ENCODE results near the gene AMN. TPM values are rescaled to one million over a fixed set of nuclear protein-coding genes. Genes with fewer than 3 reads are reported as not detected.

AMN gene
- polyA plus RNA-seq, 3 donors, result 0.09 TPM; not detected in 2

GRCh38 chr14:102969060-102969791, 46.8 kb downstream of the AMN start:
- H2AFZ ChIP-seq (ENCODE audit: insufficient read depth, low read depth, low read length, poor library complexity, severe bottlenecking), result no peak overlapping the region
- H3K4me2 ChIP-seq (replicated peaks; ENCODE audit: extremely low read depth, low read length, poor library complexity, severe bottlenecking), result no peak overlapping the region
- peaks cover 0 to 6% (median 3%) of the 10 kb centered on the region in 3 donors for H3K27me3 Mint-ChIP-seq (ENCODE audit: low read depth in 3 of 3)
- peaks cover 32 to 88% of the 10 kb centered on the region in 2 donors for H3K36me3 ChIP-seq (replicated peaks in 1 of 2; ENCODE audit: control insufficient read depth in 1 of 2, insufficient read depth in 2 of 2, low read length in 2 of 2)
- intact Hi-C loops (cut with micrococcal nuclease), result no loop called here
- H3K9ac ChIP-seq (ENCODE audit: insufficient read depth, low read length, poor library complexity, severe bottlenecking), result no peak overlapping the region
- no peaks in the 10 kb centered on the region for H3K27me3 ChIP-seq (ENCODE audit: control insufficient read depth in 2 of 2, insufficient read depth in 2 of 2, low read length in 2 of 2)
- no peak for TF ChIP-seq CTCF (IDR thresholded peaks at IDR 0.05)
- no peak overlapping the region for H3K4me3 Mint-ChIP-seq
- H3K4me1 ChIP-seq (ENCODE audit: control insufficient read depth in 1 of 2, insufficient read depth in 2 of 2, low read length in 2 of 2), result peaks cover 4 to 6% of the 10 kb centered on the region in 2 donors
- H4K20me1 ChIP-seq (ENCODE audit: insufficient read depth, low read length), result no peaks in the 10 kb centered on the region
- no peak overlapping the region for H3K27ac ChIP-seq (ENCODE audit: low read depth in 1 of 2, low read length in 2 of 2)
- no peak for DNase-seq
- no peak overlapping the region for H3K4me3 ChIP-seq (replicated peaks in 1 of 3; ENCODE audit: low read depth in 2 of 3, low read length in 3 of 3)
- H3K9me3 Mint-ChIP-seq, result peaks cover 0 to 3% (median 0%) of the 10 kb centered on the region in 7 donors
- WGBS (ENCODE audit: insufficient coverage), result 94% methylated on average over 20 of the region's 26 CpGs
- H3K36me3 Mint-ChIP-seq, result peaks cover 66 to 82% of the 10 kb centered on the region in 2 donors
- no peaks in the 10 kb centered on the region for H3K9me3 ChIP-seq (replicated peaks in 1 of 2; ENCODE audit: control insufficient read depth in 1 of 2, insufficient read depth in 1 of 2, low read length in 2 of 2)
- H3K27ac Mint-ChIP-seq, result peak overlapping the region in 1 of 7 donors; percentile 46
- no peaks in the 10 kb centered on the region for H3K79me2 ChIP-seq (ENCODE audit: insufficient read depth, low read length)
- peaks cover 15% of the 10 kb centered on the region for H3K4me1 Mint-ChIP-seq

GRCh38 chr14:102969901-102970300, 47.4 kb downstream of the AMN start:
- Histone ChIP-seq H3K4me2 (replicated peaks; ENCODE audit: extremely low read depth, low read length, poor library complexity, severe bottlenecking) (no peak overlapping the region), H3K9ac (ENCODE audit: insufficient read depth, low read length, poor library complexity, severe bottlenecking) (no peak overlapping the region), H3K4me3 (replicated peaks in 1 of 3; ENCODE audit: low read depth in 2 of 3, low read length in 3 of 3) (no peak overlapping the region), H3K79me2 (ENCODE audit: insufficient read depth, low read length) (no peaks in the 10 kb centered on the region), H3K27ac (ENCODE audit: low read depth in 1 of 2, low read length in 2 of 2) (no peak overlapping the region), H2AFZ (ENCODE audit: insufficient read depth, low read depth, low read length, poor library complexity, severe bottlenecking) (no peak overlapping the region), H3K36me3 (replicated peaks in 1 of 2; ENCODE audit: control insufficient read depth in 1 of 2, insufficient read depth in 2 of 2, low read length in 2 of 2) (peaks cover 30 to 81% of the 10 kb centered on the region in 2 donors), H3K9me3 (replicated peaks in 1 of 2; ENCODE audit: control insufficient read depth in 1 of 2, insufficient read depth in 1 of 2, low read length in 2 of 2) (no peaks in the 10 kb centered on the region), H4K20me1 (ENCODE audit: insufficient read depth, low read length) (no peaks in the 10 kb centered on the region), H3K27me3 (ENCODE audit: control insufficient read depth in 2 of 2, insufficient read depth in 2 of 2, low read length in 2 of 2) (no peaks in the 10 kb centered on the region), H3K4me1 (ENCODE audit: control insufficient read depth in 1 of 2, insufficient read depth in 2 of 2, low read length in 2 of 2) (peaks cover 6 to 8% of the 10 kb centered on the region in 2 donors)
- WGBS (ENCODE audit: insufficient coverage), result 96% methylated on average over 9 of the region's 11 CpGs
- no peak for TF ChIP-seq CTCF (IDR thresholded peaks at IDR 0.05)
- DNase-seq, result no peak
- no peak overlapping the region for H3K4me3 Mint-ChIP-seq
- H3K27ac Mint-ChIP-seq, result no peak overlapping the region
- intact Hi-C loops (cut with micrococcal nuclease), result no loop called here
- peaks cover 72 to 83% of the 10 kb centered on the region in 2 donors for H3K36me3 Mint-ChIP-seq
- peaks cover 0 to 3% (median 0%) of the 10 kb centered on the region in 7 donors for H3K9me3 Mint-ChIP-seq
- H3K27me3 Mint-ChIP-seq (ENCODE audit: low read depth in 3 of 3), result peaks cover 0 to 7% (median 3%) of the 10 kb centered on the region in 3 donors
- H3K4me1 Mint-ChIP-seq, result peaks cover 21% of the 10 kb centered on the region

Data from CD14-positive monocyte (primary cell).